Fibroblast of villous mesenchyme (primary cell): ENCODE results near the gene FRAT1. TPM values are rescaled to one million over a fixed set of nuclear protein-coding genes. Genes with fewer than 3 reads are reported as not detected.

Experiments
- DNase-seq: peaks from one replicate; pipeline ENCODE4 v3.0.0-alpha.2; 2010; ENCODE audit warnings: low read depth
- H3K4me3 ChIP-seq: 2 replicates; pipeline ENCODE4 v1.5.1; 2011; ENCODE audit warnings: low read depth, mild to moderate bottlenecking, low read length
- small RNA-seq: library from RNA; depleted of rRNA; stranded (forward); fragments of <200 nt; gene quantifications from one replicate; pipeline ENCODE3, GENCODE V24; 2012
- total RNA-seq: library from RNA; depleted of rRNA; stranded (reverse); fragments of >200 nt; gene quantifications from 2 replicates; pipeline ENCODE4 v1.2.3, GENCODE V29; 2012
- TF ChIP-seq, protein P1 (sequence below): IDR thresholded peaks from 2 replicates; pipeline ENCODE4 v1.5.1; 2012; ENCODE audit warnings: low read depth, mild to moderate bottlenecking, low read length; ENCODE audit not compliant: insufficient read depth

Gene FRAT1
- total RNA-seq, 1 donor, result 1.7 TPM

DNA sequence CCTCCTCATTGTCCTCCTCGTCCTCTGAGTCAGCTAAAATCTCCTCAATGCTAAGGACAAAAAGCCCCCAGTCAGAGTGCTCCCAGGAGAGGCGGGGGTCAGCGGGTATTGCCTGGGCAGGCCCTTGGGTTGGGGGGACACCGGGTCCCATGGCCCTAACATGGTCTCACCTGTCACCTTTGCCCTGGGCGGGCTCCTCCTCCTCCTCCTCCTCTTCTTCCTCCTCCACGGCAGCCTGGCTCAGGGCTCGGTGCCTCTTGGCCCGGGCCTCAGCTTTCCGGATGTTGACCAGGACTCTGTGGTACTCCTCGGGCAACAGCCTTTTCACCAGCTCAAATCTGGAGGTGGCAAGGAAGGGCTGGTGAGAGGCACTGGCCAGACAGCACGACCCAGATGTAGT, 47.5 kb downstream of the FRAT1 start:
- TF ChIP-seq, protein P1, sequence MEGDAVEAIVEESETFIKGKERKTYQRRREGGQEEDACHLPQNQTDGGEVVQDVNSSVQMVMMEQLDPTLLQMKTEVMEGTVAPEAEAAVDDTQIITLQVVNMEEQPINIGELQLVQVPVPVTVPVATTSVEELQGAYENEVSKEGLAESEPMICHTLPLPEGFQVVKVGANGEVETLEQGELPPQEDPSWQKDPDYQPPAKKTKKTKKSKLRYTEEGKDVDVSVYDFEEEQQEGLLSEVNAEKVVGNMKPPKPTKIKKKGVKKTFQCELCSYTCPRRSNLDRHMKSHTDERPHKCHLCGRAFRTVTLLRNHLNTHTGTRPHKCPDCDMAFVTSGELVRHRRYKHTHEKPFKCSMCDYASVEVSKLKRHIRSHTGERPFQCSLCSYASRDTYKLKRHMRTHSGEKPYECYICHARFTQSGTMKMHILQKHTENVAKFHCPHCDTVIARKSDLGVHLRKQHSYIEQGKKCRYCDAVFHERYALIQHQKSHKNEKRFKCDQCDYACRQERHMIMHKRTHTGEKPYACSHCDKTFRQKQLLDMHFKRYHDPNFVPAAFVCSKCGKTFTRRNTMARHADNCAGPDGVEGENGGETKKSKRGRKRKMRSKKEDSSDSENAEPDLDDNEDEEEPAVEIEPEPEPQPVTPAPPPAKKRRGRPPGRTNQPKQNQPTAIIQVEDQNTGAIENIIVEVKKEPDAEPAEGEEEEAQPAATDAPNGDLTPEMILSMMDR, result no peak
- DNase-seq, result no peak
- H3K4me3 ChIP-seq, result no peak overlapping the region

DNA sequence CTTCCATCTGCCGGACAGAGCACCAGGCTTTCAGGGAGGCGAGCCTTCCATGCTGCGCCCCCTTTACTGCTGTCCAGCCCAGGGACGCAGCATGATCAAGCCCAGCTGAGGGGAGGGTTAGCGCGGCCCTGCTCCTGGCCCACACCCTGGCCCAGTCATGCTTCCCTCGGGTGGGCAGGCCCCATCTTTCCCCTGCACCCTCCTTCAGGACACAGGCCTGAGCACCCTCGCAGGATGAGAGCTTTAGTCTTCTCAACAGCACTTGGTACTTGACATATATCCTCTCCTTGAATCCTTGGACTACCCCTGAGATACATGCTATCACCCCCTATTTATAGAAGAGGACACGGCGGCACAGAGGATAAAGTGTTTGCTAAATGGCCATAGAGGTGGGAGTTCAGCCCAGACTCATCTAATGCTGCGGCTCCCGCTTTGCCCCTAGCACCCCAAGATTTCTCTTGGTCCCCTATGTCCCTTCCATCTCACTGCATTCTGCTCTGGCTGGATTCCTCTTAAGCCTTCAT, 48.1 kb downstream of the FRAT1 start:
- TF ChIP-seq, protein P1, result no peak
- H3K4me3 ChIP-seq, result no peak overlapping the region
- DNase-seq, result no peak

Small RNAs within 50 kb of the gene (small RNA-seq; reads per million reads assigned to genes)
- gene RF00017, result not detected

Other genes with a start within 250 kb of the FRAT1 start
- gene SLIT1, start 133.3 kb upstream of the FRAT1 start, total RNA-seq, result under 0.01 TPM in 1 of 2 replicates, not detected in the other
- 8.1 and 13.4 TPM in 2 replicates for gene ARHGAP19, start 26.6 kb upstream of the FRAT1 start, total RNA-seq
- gene FRAT2, start 15.5 kb downstream of the FRAT1 start, total RNA-seq, result 5.2 and 5.8 TPM in 2 replicates
- gene RRP12, start 82.1 kb downstream of the FRAT1 start, total RNA-seq, result 23.2 and 25.5 TPM in 2 replicates
- gene PGAM1, start 106.9 kb downstream of the FRAT1 start, total RNA-seq, result 378 and 443 TPM in 2 replicates
- gene EXOSC1, start 126.7 kb downstream of the FRAT1 start, total RNA-seq, result 41.5 and 44.8 TPM in 2 replicates
- 60.6 and 69.1 TPM in 2 replicates for gene ZDHHC16, start 126.9 kb downstream of the FRAT1 start, total RNA-seq
- gene MMS19, start 179.2 kb downstream of the FRAT1 start, total RNA-seq, result 64.1 and 82.0 TPM in 2 replicates
- 30.2 and 30.3 TPM in 2 replicates for gene UBTD1, start 179.7 kb downstream of the FRAT1 start, total RNA-seq